ENCODE results near the gene PPEF1. TPM values are rescaled to one million over a fixed set of nuclear protein-coding genes. Genes with fewer than 3 reads are reported as not detected.

The PPEF1 gene
- total and polyA plus RNA-seq, 9 of the 15 experiments (the other 6 are each of a cell fraction or from before 2014, with no cell fraction given) = not detected

DNA sequence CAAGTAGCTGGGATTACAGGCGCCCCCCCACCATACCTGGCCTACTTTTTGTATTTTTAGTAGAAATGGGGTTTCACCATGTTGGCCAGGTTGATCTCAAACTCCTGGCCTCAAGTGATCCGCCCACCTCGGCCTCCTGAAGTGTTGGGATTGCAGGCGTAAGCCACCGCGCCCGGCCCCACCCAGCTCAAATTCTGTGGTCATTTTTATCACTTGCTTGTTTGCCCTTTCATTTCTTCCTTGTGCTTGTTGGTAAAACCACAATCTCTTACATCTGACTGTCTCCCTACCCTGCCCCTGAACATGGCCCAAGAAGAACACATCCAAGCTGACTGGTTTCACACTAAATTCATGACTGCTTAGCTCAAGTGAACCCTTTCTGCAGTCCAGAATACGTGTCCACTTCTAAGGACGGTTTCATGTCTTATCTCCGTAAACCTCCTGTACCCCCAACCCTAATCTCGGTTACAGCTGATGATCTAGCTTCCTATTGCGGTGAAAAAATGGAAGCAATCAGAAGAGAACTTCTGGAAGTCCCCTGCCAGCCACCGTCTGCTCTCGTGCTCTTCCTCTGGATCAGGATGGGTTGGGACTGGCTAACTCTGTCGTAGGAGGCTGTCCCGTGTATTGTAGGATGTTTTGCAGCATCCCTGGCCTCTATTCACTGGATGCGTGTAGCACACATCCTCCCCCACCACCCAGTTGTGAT is 30.1 kb upstream of the PPEF1 start (continued):
- TF ChIP-seq TSHZ1 (CRISPR knock-in tag; IDR thresholded peaks at IDR 0.05) (no peak), RCOR1 (IDR thresholded peaks at IDR 0.05; ENCODE audit: borderline replicate concordance in 1 of 2, low read depth in 2 of 2, low read length in 2 of 2) (peak in 1 of 2 experiments; percentile 74; a peak in 1 of 4 replicates), FOXM1 (IDR thresholded peaks at IDR 0.05; ENCODE audit: low read depth) (peak; percentile 47; the same call in 1 of the 2 replicates), FOXM1 (CRISPR knock-in tag; IDR thresholded peaks at IDR 0.05; ENCODE audit: low read depth) (no peak), TAL1 (IDR thresholded peaks at IDR 0.05) (peak; percentile 81), ZNF512 (tag; IDR thresholded peaks at IDR 0.05) (no peak), SRSF9 (IDR thresholded peaks at IDR 0.05; ENCODE audit: borderline replicate concordance, low read depth, low read length) (no peak), CBFA2T2 (conservative IDR thresholded peaks at IDR 0.05) (peak; percentile 73), HDAC1 (IDR thresholded peaks at IDR 0.05) (peak in 1 of 2 experiments; percentile 36; a peak in 1 of 4 replicates), ZNF436 (CRISPR knock-in tag; IDR thresholded peaks at IDR 0.05) (no peak), STAT5A (IDR thresholded peaks at IDR 0.05; ENCODE audit: borderline replicate concordance, low read length) (peak; percentile 51; the same call in 1 of the 2 replicates), TFAP4 (CRISPR knock-in tag; IDR thresholded peaks at IDR 0.05; ENCODE audit: borderline replicate concordance) (peak; percentile 84), PTTG1 (tag; IDR thresholded peaks at IDR 0.05; ENCODE audit: low read depth) (no peak), ARID1B (IDR thresholded peaks at IDR 0.05) (peak; percentile 83), MLLT1 (IDR thresholded peaks at IDR 0.05) (peak in 1 of 2 experiments; percentile 77; a peak in 1 of 4 replicates), CEBPB (tag; IDR thresholded peaks at IDR 0.05) (no peak), ZNF23 (CRISPR knock-in tag; IDR thresholded peaks at IDR 0.05) (no peak), MXI1 (IDR thresholded peaks at IDR 0.05; ENCODE audit: low read depth, low read length) (no peak), PML (IDR thresholded peaks at IDR 0.05; ENCODE audit: low read length) (peak; percentile 75), SMAD4 (CRISPR knock-in tag; conservative IDR thresholded peaks at IDR 0.05) (0 out of 2 replicates have a peak, but pooled peaks have one; percentile 35)
